Activated CD4-positive, alpha-beta memory T cell treated with anti-CD3 and anti-CD28 coated beads, Interleukin-2, amount 10 ng/mL, durations not matched to agents 7 days and 5 days (primary cell): ENCODE measurements around the gene ATRAID. TPM values are rescaled to one million over a fixed set of nuclear protein-coding genes. Genes with fewer than 3 reads are reported as not detected.
A peak's percentile ranks its signal among the peaks of the same experiment; 100 is the strongest.

Experiments used
- CTCF ChIA-PET: fragments of 350-600 bp; sonication (Branson Sonifier 250); formaldehyde crosslinking; loops from one replicate; lab custom pipeline; 2021; ENCODE audit warnings: antibody characterized with exemption, inconsistent platforms; lab: Charles Lee
- POLR2A ChIA-PET: fragments of 350-600 bp; sonication (Branson Sonifier 250); formaldehyde crosslinking; loops from one replicate; lab custom pipeline; 2021; ENCODE audit warnings: antibody characterized with exemption; lab: Charles Lee
- DNase-seq: peaks from one replicate; pipeline ENCODE4 v3.0.0-alpha.2; 2020
- H3K27ac Mint-ChIP-seq: one replicate; pipeline ENCODE4 v1.8.0; 2021; ENCODE audit warnings: mild to moderate bottlenecking, mixed read lengths
- H3K27me3 Mint-ChIP-seq: one replicate; pipeline ENCODE4 v1.8.0; 2021; ENCODE audit warnings: mixed read lengths
- H3K36me3 Mint-ChIP-seq: one replicate; pipeline ENCODE4 v1.8.0; 2021; ENCODE audit warnings: low read depth, mixed read lengths
- H3K4me1 Mint-ChIP-seq: one replicate; pipeline ENCODE4 v1.8.0; 2021; ENCODE audit warnings: mixed read lengths
- H3K4me3 Mint-ChIP-seq: one replicate; pipeline ENCODE4 v1.8.0; 2021; ENCODE audit warnings: mild to moderate bottlenecking, mixed read lengths
- H3K9me3 Mint-ChIP-seq: one replicate; pipeline ENCODE4 v1.8.0; 2021; ENCODE audit warnings: mixed read lengths
- total RNA-seq, 2 experiments: library from RNA; stranded (reverse); gene quantifications; one replicate each; pipeline ENCODE4 v1.2.3, GENCODE V29; 2021

ATRAID gene
- total RNA-seq, 2 experiments from 2014 or later, result 94.9 to 97.8 TPM

GRCh38 chr2:27199241-27199640 lies 12.6 kb upstream of the ATRAID start:
- no peak overlapping the region for H3K27ac Mint-ChIP-seq
- H3K27me3 Mint-ChIP-seq, result no peaks in the 10 kb centered on the region
- no peaks in the 10 kb centered on the region for H3K9me3 Mint-ChIP-seq
- peaks cover 11% of the 10 kb centered on the region for H3K36me3 Mint-ChIP-seq
- ChIA-PET POLR2A (no interaction called here), CTCF (no interaction called here)
- H3K4me3 Mint-ChIP-seq, result no peak overlapping the region
- H3K4me1 Mint-ChIP-seq, result peaks cover 10% of the 10 kb centered on the region
- no peak for DNase-seq

GRCh38 chr2:27201675-27202074 lies 10.2 kb upstream of the ATRAID start:
- H3K9me3 Mint-ChIP-seq, result no peaks in the 10 kb centered on the region
- no peak overlapping the region for H3K27ac Mint-ChIP-seq
- H3K27me3 Mint-ChIP-seq, result no peaks in the 10 kb centered on the region
- no peak for DNase-seq
- ChIA-PET CTCF (no interaction called here), POLR2A (interaction anchor here (2.4 kb wide), 1 partner anchor 10 kb away, joined by 17 read pairs; the partner anchor contains the start of genes ATRAID and SLC5A6)
- peaks cover 27% of the 10 kb centered on the region for H3K4me1 Mint-ChIP-seq
- H3K36me3 Mint-ChIP-seq, result peaks cover 26% of the 10 kb centered on the region
- H3K4me3 Mint-ChIP-seq, result no peak overlapping the region

- peaks cover 36% of the 10 kb centered on the region for H3K36me3 Mint-ChIP-seq
Measured at GRCh38 chr2:27202854-27203253, 9.0 kb upstream of the ATRAID start.

GRCh38 chr2:27203741-27204140 lies 8.1 kb upstream of the ATRAID start:
- Mint-ChIP-seq H3K27me3 (no peaks in the 10 kb centered on the region), H3K4me3 (no peak overlapping the region), H3K4me1 (peaks cover 34% of the 10 kb centered on the region), H3K27ac (no peak overlapping the region), H3K9me3 (no peaks in the 10 kb centered on the region), H3K36me3 (peaks cover 39% of the 10 kb centered on the region)
- POLR2A ChIA-PET, result interaction anchor here (1.1 to 2.4 kb wide), 3 partner anchors 8 to 121 kb away, joined by 3 to 17 read pairs (median 4); partner anchors contain the start of genes ATRAID, CAD and SLC5A6
- CTCF ChIA-PET, result interaction anchor here (1.7 kb wide), 1 partner anchor 34 kb away, joined by 6 read pairs; no protein-coding TSS in a partner anchor
- DNase-seq, result no peak

More at GRCh38 chr2:27202854-27203253, 9.0 kb upstream of the ATRAID start:
- H3K4me1 Mint-ChIP-seq, result peaks cover 33% of the 10 kb centered on the region
- ChIA-PET POLR2A (interaction anchor here (1.4 to 2.4 kb wide), 2 partner anchors 9 to 14 kb away, joined by 4 to 17 read pairs; partner anchors contain the start of genes ATRAID, CAD and SLC5A6), CTCF (interaction anchor here (1.1 to 1.7 kb wide), 2 partner anchors 8 to 33 kb away, joined by 3 to 6 read pairs; no protein-coding TSS in a partner anchor)
- no peak overlapping the region for H3K4me3 Mint-ChIP-seq
- H3K27me3 Mint-ChIP-seq, result no peaks in the 10 kb centered on the region
- DNase-seq, result no peak
- no peaks in the 10 kb centered on the region for H3K9me3 Mint-ChIP-seq
- H3K27ac Mint-ChIP-seq, result peak overlapping the region; percentile 9

- CTCF ChIA-PET, result no interaction called here
- no peaks in the 10 kb centered on the region for H3K9me3 Mint-ChIP-seq
- H3K27ac Mint-ChIP-seq, result peak overlapping the region; percentile 71
- no peak overlapping the region for H3K4me3 Mint-ChIP-seq
- peaks cover 39% of the 10 kb centered on the region for H3K36me3 Mint-ChIP-seq
- DNase-seq, result peak; percentile 29
- POLR2A ChIA-PET, result interaction anchor here (1.1 kb wide), 1 partner anchor 122 kb away, joined by 3 read pairs; no protein-coding TSS in a partner anchor
- no peaks in the 10 kb centered on the region for H3K27me3 Mint-ChIP-seq
- peaks cover 42% of the 10 kb centered on the region for H3K4me1 Mint-ChIP-seq
Measured at GRCh38 chr2:27204566-27204965, 7.3 kb upstream of the ATRAID start.

GRCh38 chr2:27205206-27205605 lies 6.6 kb upstream of the ATRAID start:
- Mint-ChIP-seq H3K4me3 (no peak overlapping the region), H3K9me3 (no peaks in the 10 kb centered on the region), H3K4me1 (peaks cover 48% of the 10 kb centered on the region), H3K36me3 (peaks cover 39% of the 10 kb centered on the region), H3K27me3 (no peaks in the 10 kb centered on the region), H3K27ac (peak overlapping the region; percentile 6)
- CTCF ChIA-PET, result no interaction called here
- no peak for DNase-seq
- POLR2A ChIA-PET, result no interaction called here

- Mint-ChIP-seq H3K9me3 (no peaks in the 10 kb centered on the region), H3K36me3 (peaks cover 39% of the 10 kb centered on the region), H3K4me1 (peaks cover 53% of the 10 kb centered on the region), H3K27ac (no peak overlapping the region), H3K27me3 (no peaks in the 10 kb centered on the region), H3K4me3 (no peak overlapping the region)
- ChIA-PET CTCF (no interaction called here), POLR2A (no interaction called here)
- DNase-seq, result no peak
Measured at GRCh38 chr2:27206346-27206745, 5.5 kb upstream of the ATRAID start.

GRCh38 chr2:27208486-27209050 lies 3.3 kb upstream of the ATRAID start:
- peaks cover 56% of the 10 kb centered on the region for H3K4me1 Mint-ChIP-seq
- ChIA-PET POLR2A (no interaction called here), CTCF (no interaction called here)
- H3K27me3 Mint-ChIP-seq, result no peaks in the 10 kb centered on the region
- no peak overlapping the region for H3K4me3 Mint-ChIP-seq
- no peaks in the 10 kb centered on the region for H3K9me3 Mint-ChIP-seq
- no peak overlapping the region for H3K27ac Mint-ChIP-seq
- no peak for DNase-seq
- H3K36me3 Mint-ChIP-seq, result peaks cover 31% of the 10 kb centered on the region

GRCh38 chr2:27209621-27210401 lies 2.0 kb upstream of the ATRAID start:
- H3K4me3 Mint-ChIP-seq, result no peak overlapping the region
- POLR2A ChIA-PET, result no interaction called here
- CTCF ChIA-PET, result interaction anchor here (0.6 to 1.5 kb wide), 3 partner anchors 40 to 322 kb away, joined by 3 to 4 read pairs (median 3); no protein-coding TSS in a partner anchor
- H3K27me3 Mint-ChIP-seq, result no peaks in the 10 kb centered on the region
- no peaks in the 10 kb centered on the region for H3K9me3 Mint-ChIP-seq
- H3K36me3 Mint-ChIP-seq, result peaks cover 33% of the 10 kb centered on the region
- peaks cover 52% of the 10 kb centered on the region for H3K4me1 Mint-ChIP-seq
- no peak overlapping the region for H3K27ac Mint-ChIP-seq
- DNase-seq, result no peak

- CTCF ChIA-PET, result interaction anchor here (1.0 to 2.3 kb wide), 4 partner anchors 9 to 124 kb away, joined by 3 to 7 read pairs (median 5); partner anchors contain the start of gene KHK
- Mint-ChIP-seq H3K4me3 (peak overlapping the region; percentile 84), H3K27ac (peak overlapping the region; percentile 71), H3K36me3 (peaks cover 34% of the 10 kb centered on the region), H3K27me3 (no peaks in the 10 kb centered on the region), H3K4me1 (peaks cover 45% of the 10 kb centered on the region), H3K9me3 (no peaks in the 10 kb centered on the region)
- POLR2A ChIA-PET, result interaction anchor here (0.7 to 3.2 kb wide), 12 partner anchors 8 to 453 kb away, joined by 3 to 17 read pairs (median 4); partner anchors contain the start of genes ABHD1, AGBL5, OST4 and PREB
- no peak for DNase-seq
Measured at GRCh38 chr2:27211241-27211942, 449 bp upstream of the ATRAID start.

GRCh38 chr2:27212626-27213471 lies 1.0 kb downstream of the ATRAID start:
- peaks cover 35% of the 10 kb centered on the region for H3K36me3 Mint-ChIP-seq
- POLR2A ChIA-PET, result interaction anchor here (0.7 to 3.2 kb wide), 13 partner anchors 8 to 180 kb away, joined by 3 to 17 read pairs (median 4); partner anchors contain the start of genes ABHD1, AGBL5, MPV17 and OST4
- peak overlapping the region; percentile 96 for H3K27ac Mint-ChIP-seq
- DNase-seq, result peak; percentile 59
- no peaks in the 10 kb centered on the region for H3K27me3 Mint-ChIP-seq
- no peaks in the 10 kb centered on the region for H3K9me3 Mint-ChIP-seq
- CTCF ChIA-PET, result interaction anchor here (1.2 to 2.3 kb wide), 4 partner anchors 67 to 125 kb away, joined by 3 to 7 read pairs (median 4); partner anchors contain the start of gene KHK
- peak overlapping the region; percentile 96 for H3K4me3 Mint-ChIP-seq
- peaks cover 54% of the 10 kb centered on the region for H3K4me1 Mint-ChIP-seq

GRCh38 chr2:27214941-27215340 lies 3.1 kb downstream of the ATRAID start:
- Mint-ChIP-seq H3K27me3 (no peaks in the 10 kb centered on the region), H3K4me1 (peaks cover 57% of the 10 kb centered on the region), H3K9me3 (no peaks in the 10 kb centered on the region), H3K36me3 (peaks cover 41% of the 10 kb centered on the region), H3K4me3 (no peak overlapping the region), H3K27ac (no peak overlapping the region)
- DNase-seq, result no peak
- ChIA-PET CTCF (no interaction called here), POLR2A (no interaction called here)
